HG03565 (cell line): ENCODE results near the gene ZNF609.

Experiments
- ATAC-seq: cut with Tn5 transposase; IDR thresholded peaks from one replicate; pipeline ENCODE4 v1.9.1; 2021; ENCODE audit warnings: mild to moderate bottlenecking, moderate library complexity; ENCODE audit not compliant: unreplicated experiment

Gene ZNF609

GRCh38 chr15:64460206-64460723 lies at the start of gene ZNF609:
ZNF609 (plus strand) TSS chr15:64460578; CDS start chr15:64499420, 38,842 bp downstream.
- peak; percentile 32 for ATAC-seq

GRCh38 chr15:64412216-64412615 lies 48.2 kb upstream of the ZNF609 start:
- no peak for ATAC-seq

GRCh38 chr15:64422697-64423096 lies 37.7 kb upstream of the ZNF609 start:
- ATAC-seq: no peak

GRCh38 chr15:64423970-64424369 lies 36.4 kb upstream of the ZNF609 start:
- ATAC-seq: no peak

- ATAC-seq: no peak
Observed at GRCh38 chr15:64425221-64425620, 35.2 kb upstream of the ZNF609 start.

- ATAC-seq: no peak
Observed at GRCh38 chr15:64426845-64427465, 33.4 kb upstream of the ZNF609 start.

GRCh38 chr15:64429448-64429847 lies 30.9 kb upstream of the ZNF609 start:
- ATAC-seq: no peak

- ATAC-seq: no peak
Observed at GRCh38 chr15:64430000-64430735, 30.2 kb upstream of the ZNF609 start.

GRCh38 chr15:64437982-64438381 lies 22.4 kb upstream of the ZNF609 start:
- ATAC-seq: no peak

- no peak for ATAC-seq
Observed at GRCh38 chr15:64438653-64439447, 21.5 kb upstream of the ZNF609 start.

- ATAC-seq: no peak
Observed at GRCh38 chr15:64441852-64442251, 18.5 kb upstream of the ZNF609 start.

GRCh38 chr15:64443016-64443415 lies 17.4 kb upstream of the ZNF609 start:
- ATAC-seq: no peak

- peak; percentile 34 for ATAC-seq
Observed at GRCh38 chr15:64443747-64444621, 16.4 kb upstream of the ZNF609 start.

GRCh38 chr15:64444836-64445235 lies 15.5 kb upstream of the ZNF609 start:
- no peak for ATAC-seq

GRCh38 chr15:64447536-64448315 lies 12.7 kb upstream of the ZNF609 start:
- ATAC-seq: no peak

- ATAC-seq: no peak
Observed at GRCh38 chr15:64452988-64453688, 7.2 kb upstream of the ZNF609 start.

GRCh38 chr15:64453689-64454037 lies 6.7 kb upstream of the ZNF609 start:
- ATAC-seq: no peak

- ATAC-seq: no peak
Observed at GRCh38 chr15:64454282-64454681, 6.1 kb upstream of the ZNF609 start.

GRCh38 chr15:64455961-64456371 lies 4.4 kb upstream of the ZNF609 start:
- no peak for ATAC-seq
